Measurements from ENCODE around the gene DGKB.

DGKB gene

GRCh38 chr7:14368285-14368684 is 534.3 kb downstream of the DGKB start:
- TF ChIP-seq TCF12 (IDR thresholded peaks at IDR 0.05; ENCODE audit: low read depth), result no peak
- no peak for TF ChIP-seq MAX (IDR thresholded peaks at IDR 0.05)
- no peak for TF ChIP-seq REST (IDR thresholded peaks at IDR 0.05; ENCODE audit: low read depth)
- no peak for TF ChIP-seq USF1 (IDR thresholded peaks at IDR 0.05)
- no peak for TF ChIP-seq TAF1 (IDR thresholded peaks at IDR 0.05; ENCODE audit: low read depth)
- TF ChIP-seq CREB1 (IDR thresholded peaks at IDR 0.05; ENCODE audit: low read depth), result no peak
- TF ChIP-seq FOXM1 (IDR thresholded peaks at IDR 0.05; ENCODE audit: borderline replicate concordance, low read depth), result no peak
- no peak for TF ChIP-seq CEBPB (IDR thresholded peaks at IDR 0.05)
- TF ChIP-seq TEAD4 (IDR thresholded peaks at IDR 0.05), result no peak
- TF ChIP-seq RAD21 (IDR thresholded peaks at IDR 0.05; ENCODE audit: low read depth), result no peak
- no peak for TF ChIP-seq EP300 (IDR thresholded peaks at IDR 0.05; ENCODE audit: borderline replicate concordance)
- no peak for TF ChIP-seq ZBTB7A (IDR thresholded peaks at IDR 0.05; ENCODE audit: low read depth)
- TF ChIP-seq YY1 (IDR thresholded peaks at IDR 0.05; ENCODE audit: low read depth), result no peak
- no peak for TF ChIP-seq NFIC (IDR thresholded peaks at IDR 0.05)
- no peak for TF ChIP-seq EGR1 (IDR thresholded peaks at IDR 0.05)

- TF ChIP-seq CREB1 (IDR thresholded peaks at IDR 0.05; ENCODE audit: low read depth) (no peak), TCF12 (IDR thresholded peaks at IDR 0.05; ENCODE audit: low read depth) (no peak), REST (IDR thresholded peaks at IDR 0.05; ENCODE audit: low read depth) (no peak), NFIC (IDR thresholded peaks at IDR 0.05) (no peak), RAD21 (IDR thresholded peaks at IDR 0.05; ENCODE audit: low read depth) (no peak), FOXM1 (IDR thresholded peaks at IDR 0.05; ENCODE audit: borderline replicate concordance, low read depth) (no peak), MAX (IDR thresholded peaks at IDR 0.05) (no peak), YY1 (IDR thresholded peaks at IDR 0.05; ENCODE audit: low read depth) (no peak), TEAD4 (IDR thresholded peaks at IDR 0.05) (no peak), ZBTB7A (IDR thresholded peaks at IDR 0.05; ENCODE audit: low read depth) (no peak), TAF1 (IDR thresholded peaks at IDR 0.05; ENCODE audit: low read depth) (no peak), EP300 (IDR thresholded peaks at IDR 0.05; ENCODE audit: borderline replicate concordance) (no peak), USF1 (IDR thresholded peaks at IDR 0.05) (no peak), EGR1 (IDR thresholded peaks at IDR 0.05) (no peak), CEBPB (IDR thresholded peaks at IDR 0.05) (no peak)
These were observed 551.4 kb downstream of the DGKB start for GRCh38 chr7:14351167-14351566.

- TF ChIP-seq FOXM1 (IDR thresholded peaks at IDR 0.05; ENCODE audit: borderline replicate concordance, low read depth), result no peak
- TF ChIP-seq YY1 (IDR thresholded peaks at IDR 0.05; ENCODE audit: low read depth), result no peak
- no peak for TF ChIP-seq TAF1 (IDR thresholded peaks at IDR 0.05; ENCODE audit: low read depth)
- TF ChIP-seq CEBPB (IDR thresholded peaks at IDR 0.05), result no peak
- no peak for TF ChIP-seq NFIC (IDR thresholded peaks at IDR 0.05)
These were observed 561.3 kb downstream of the DGKB start for GRCh38 chr7:14341200-14341775.

GRCh38 chr7:14340393-14341074 is 562.0 kb downstream of the DGKB start:
- no peak for TF ChIP-seq RAD21 (IDR thresholded peaks at IDR 0.05; ENCODE audit: low read depth)
- TF ChIP-seq TAF1 (IDR thresholded peaks at IDR 0.05; ENCODE audit: low read depth), result no peak
- no peak for TF ChIP-seq REST (IDR thresholded peaks at IDR 0.05; ENCODE audit: low read depth)
- no peak for TF ChIP-seq USF1 (IDR thresholded peaks at IDR 0.05)
- no peak for TF ChIP-seq TEAD4 (IDR thresholded peaks at IDR 0.05)
- no peak for TF ChIP-seq FOXM1 (IDR thresholded peaks at IDR 0.05; ENCODE audit: borderline replicate concordance, low read depth)
- no peak for TF ChIP-seq CREB1 (IDR thresholded peaks at IDR 0.05; ENCODE audit: low read depth)

Data from Ishikawa (cell line).